NCI-H187 (cell line): ENCODE data around the gene SH3GLB2.
"Not testable (repeated sequence)": the region's sequence is repeated elsewhere in the genome, so short reads cannot be mapped to it uniquely, and the experiment has no call there.

ENCODE experiments used
- DNase-seq, 2 experiments: peaks; one replicate each; lab custom pipeline; 2025; lab: John Stamatoyannopoulos, UW

The SH3GLB2 gene

DNA sequence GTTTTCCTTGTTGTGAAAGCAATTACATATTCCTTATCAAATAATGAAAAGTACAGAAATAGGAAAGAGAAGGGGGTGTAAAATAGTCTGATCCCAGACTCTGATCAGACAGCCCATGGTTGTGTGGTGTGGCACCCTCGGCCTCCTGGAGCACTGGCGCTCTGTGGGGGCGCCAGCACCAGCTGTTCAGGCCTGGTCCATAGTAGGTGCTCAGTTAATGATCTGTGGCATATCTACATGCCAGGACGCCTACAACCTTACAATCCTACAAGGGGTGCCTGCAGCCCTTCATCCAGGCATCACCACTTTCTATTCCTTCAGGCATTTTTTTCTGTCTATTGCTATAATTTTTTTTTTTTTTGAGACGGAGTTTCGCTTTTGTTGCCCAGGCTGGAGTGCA is 24.9 kb upstream of the SH3GLB2 start:
- no peak for DNase-seq

DNA sequence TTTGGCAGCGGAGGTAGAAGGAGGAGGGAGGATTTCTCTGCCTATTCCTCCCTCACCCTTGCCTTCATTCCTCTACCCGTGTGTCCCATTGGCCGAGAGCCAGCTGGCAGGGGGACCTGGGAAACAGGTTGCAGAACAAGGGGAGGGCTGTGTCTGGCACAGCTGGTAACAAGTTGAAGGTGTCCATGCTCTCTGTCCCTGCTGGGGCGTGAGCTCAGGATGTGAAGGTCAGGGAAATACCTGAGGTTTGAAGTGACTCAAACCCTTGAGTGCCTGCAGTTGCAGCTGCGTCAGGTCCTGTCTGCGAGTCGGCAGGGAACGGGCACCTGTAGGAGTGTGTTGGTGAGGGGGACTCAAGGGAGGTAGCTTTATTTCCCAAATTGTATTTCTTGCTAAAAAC is 24.5 kb upstream of the SH3GLB2 start:
- no peak for DNase-seq

DNA sequence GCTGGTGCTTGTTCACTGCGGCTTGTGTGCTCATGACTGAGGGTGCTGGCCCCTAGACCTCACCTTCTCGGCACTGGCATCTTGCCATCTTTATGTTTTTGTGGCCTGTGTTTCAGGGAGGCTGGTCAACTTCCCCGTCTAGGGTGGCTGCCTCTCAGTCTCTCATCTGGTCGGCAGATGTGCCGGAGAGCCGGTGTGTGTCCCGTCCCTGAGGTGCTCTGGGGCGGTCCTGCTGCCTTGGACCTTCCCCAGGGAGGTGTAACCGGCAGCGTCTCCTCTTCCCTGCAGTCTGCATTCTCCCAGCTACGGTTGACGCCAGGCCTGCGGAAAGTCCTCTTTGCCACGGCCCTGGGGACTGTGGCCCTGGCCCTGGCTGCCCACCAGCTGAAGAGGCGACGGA is 13.9 kb upstream of the SH3GLB2 start:
- DNase-seq = no peak

- no peak for DNase-seq
Measured at GRCh38 chr9:129040113-129040643, 12.0 kb upstream of the SH3GLB2 start.

- DNase-seq = no peak
Measured at GRCh38 chr9:129038109-129038852, 10.2 kb upstream of the SH3GLB2 start.

DNA sequence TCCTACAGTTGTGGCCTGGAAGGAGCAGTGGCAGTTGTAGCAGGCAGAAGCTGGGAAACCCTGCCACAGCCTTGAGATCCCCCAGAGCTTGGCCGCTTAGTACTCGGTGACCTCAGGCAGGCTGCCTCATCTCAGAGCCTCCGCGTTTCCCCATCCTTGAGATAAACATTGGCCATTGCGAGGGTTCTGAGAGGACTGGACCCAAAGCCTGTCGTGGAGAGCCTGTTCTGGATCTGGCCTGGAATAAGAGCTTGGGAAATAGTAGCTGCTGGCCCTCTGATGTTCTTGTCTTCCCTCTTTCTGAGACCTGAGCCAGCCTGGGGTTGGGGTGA is 9.6 kb upstream of the SH3GLB2 start:
- no peak for DNase-seq

DNA sequence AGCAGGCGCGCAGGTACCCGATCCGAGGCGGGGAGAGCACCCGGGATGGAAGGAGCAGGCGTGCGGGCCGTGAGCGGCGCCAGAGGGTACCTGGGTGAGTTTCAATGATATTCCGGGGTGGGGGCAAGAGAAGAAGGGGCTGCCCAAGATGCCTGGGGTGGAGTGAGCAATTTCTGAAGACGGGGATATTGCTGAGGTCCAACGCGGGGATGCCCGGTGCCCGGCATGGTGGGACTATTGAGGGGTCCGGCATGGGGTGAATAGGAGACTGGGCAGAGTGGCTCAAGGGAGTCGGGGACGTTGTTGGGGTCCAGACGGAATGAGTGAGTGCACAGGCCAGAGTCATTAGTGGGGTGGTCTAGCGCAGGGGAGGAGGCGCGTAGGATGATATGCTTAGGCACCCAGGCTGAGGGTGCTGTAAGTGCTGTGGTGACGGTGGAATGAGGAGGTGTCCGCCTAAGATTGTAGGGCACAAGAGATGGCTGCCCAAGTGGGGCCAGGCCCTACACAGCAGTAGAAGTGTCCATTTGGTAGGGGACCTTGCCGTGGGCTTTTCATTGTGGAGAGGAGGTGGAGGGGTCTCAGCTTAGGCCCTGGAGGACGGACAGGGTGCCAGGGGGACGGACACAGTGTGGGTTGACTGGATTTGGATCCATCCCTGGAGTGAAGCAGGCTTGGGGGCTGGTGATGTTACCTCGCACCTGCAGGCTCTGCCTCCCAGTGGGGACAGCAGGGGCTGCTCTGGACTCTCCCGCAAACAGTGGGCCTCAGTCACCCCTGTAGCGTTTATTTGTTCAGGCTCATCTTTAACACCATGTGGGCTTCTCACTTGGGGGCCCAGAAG is 9.0 kb upstream of the SH3GLB2 start:
- no peak for DNase-seq

GRCh38 chr9:129036241-129036922 is 8.3 kb upstream of the SH3GLB2 start, which contains the start of gene MIGA2:
MIGA2 (plus strand) TSS chr9:129036626; CDS start chr9:129040595, 3,969 bp downstream.
- DNase-seq = peak; percentile 80 to 93

- DNase-seq = not testable (repeated sequence)
Measured at GRCh38 chr9:129035838-129036237, 7.7 kb upstream of the SH3GLB2 start.

GRCh38 chr9:129033216-129033615 is 5.1 kb upstream of the SH3GLB2 start:
- DNase-seq = no peak

- no peak for DNase-seq
Measured at GRCh38 chr9:129032541-129033159, 4.5 kb upstream of the SH3GLB2 start.

DNA sequence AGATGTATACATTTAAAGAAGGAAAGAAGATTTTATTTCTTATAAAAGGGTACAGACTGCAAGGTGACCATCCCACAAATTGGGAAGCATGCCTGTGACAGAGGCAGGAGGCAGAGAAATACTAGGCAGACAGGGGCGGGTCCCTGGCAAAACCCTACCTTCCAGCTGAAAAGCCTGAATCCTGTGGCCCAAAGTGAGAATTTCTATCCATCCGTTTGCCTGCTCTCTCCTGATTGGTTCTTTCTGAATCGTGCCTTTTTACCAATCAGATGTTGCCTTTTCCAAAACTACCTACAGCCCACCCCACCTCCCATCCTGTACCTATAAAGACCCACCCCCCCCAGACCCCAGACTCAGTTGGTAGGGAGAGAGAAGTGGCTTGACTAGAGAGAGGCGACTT is 3.4 kb upstream of the SH3GLB2 start:
- DNase-seq = no peak

- no peak for DNase-seq
Measured at GRCh38 chr9:129030191-129030590, 2.1 kb upstream of the SH3GLB2 start.

DNA sequence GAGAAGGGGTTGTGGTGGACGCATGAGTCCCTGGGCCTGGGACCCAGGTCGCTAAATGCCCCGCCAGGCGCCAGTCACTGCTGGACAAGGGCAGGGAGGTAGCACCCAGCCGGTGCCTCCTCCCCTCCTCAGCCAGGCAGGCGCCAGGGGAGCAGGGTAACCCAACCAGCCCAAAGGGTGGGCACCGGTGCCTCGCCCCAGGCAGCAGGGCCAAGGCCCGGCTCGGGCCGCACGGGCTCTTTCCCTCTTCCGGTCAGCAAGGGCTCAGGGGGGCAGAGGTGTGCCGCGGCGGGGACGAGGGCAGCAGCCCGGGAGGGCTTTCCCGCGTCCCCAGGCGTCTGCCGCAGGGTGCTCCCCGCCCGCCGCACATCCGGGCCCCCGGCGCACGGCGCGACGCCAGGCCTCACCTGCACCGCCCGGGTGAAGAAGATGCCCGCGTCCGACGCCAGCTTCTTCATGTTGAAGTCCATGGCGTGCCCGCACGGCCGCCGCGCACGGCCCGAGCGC is 393 bp downstream of the SH3GLB2 start:
- no peak for DNase-seq

DNA sequence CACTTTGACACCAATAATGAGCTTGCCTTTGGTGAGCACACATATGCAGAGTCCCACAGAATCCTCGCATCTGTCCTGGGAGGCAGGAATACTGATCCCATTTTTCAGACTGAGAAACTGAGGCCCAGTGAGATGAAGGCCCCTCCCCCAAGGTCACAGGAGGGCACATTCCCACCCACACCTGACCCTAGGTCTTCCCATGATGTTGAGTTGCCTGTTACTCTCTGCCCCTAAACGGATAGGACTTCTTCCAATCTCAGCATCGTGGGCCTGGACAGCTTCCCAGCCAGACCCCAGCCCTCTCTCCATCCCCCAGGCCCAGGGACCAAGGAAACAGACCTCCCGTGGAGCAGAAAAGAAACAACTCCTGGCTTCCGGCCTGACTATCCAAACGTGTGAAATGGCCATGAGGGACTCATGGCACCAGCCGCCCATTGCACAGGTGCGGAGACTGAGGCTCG is 877 bp downstream of the SH3GLB2 start:
- no peak for DNase-seq

DNA sequence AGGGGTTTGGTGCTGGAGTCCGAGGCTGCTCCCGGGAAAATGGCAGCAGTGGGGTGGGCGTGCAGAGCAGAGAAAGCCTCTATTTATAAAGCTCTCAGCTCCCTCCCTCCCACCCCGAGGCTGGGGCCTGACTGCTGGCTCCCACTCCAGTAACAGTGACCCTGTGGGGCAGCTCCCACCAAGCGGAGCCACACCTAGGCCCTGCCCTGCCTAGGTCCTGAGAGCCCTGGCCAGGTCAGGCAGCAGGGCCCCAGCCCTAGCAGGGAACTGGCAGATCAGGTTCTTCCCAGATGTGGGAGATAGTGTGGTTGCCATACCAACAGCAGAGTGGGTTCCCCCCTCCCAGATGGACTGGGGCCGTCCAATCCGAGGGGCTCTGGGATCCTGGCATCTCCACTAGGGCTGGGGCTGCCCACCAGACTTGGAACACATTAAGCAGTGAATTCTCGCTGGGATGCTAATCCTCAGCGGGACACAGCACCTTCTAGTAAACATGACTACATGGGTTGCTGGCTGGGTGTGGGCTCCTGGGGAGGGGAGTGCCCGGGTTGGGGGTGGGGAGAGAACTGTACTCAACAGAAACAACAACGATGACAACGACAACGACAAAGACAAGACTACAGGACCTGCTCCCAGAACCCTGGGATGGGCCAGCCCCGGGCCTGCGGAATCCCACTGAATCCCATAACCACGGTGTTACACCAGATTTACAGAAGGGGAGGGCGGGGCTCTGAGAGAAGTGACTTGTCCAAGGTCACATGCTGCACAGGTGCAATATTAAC is 1.5 kb downstream of the SH3GLB2 start:
- no peak for DNase-seq

GRCh38 chr9:129023908-129024233 is 4.3 kb downstream of the SH3GLB2 start:
- no peak for DNase-seq

- no peak for DNase-seq
Measured at GRCh38 chr9:129023036-129023907, 4.9 kb downstream of the SH3GLB2 start.

GRCh38 chr9:129022037-129022436 is 6.1 kb downstream of the SH3GLB2 start:
- DNase-seq = no peak

DNA sequence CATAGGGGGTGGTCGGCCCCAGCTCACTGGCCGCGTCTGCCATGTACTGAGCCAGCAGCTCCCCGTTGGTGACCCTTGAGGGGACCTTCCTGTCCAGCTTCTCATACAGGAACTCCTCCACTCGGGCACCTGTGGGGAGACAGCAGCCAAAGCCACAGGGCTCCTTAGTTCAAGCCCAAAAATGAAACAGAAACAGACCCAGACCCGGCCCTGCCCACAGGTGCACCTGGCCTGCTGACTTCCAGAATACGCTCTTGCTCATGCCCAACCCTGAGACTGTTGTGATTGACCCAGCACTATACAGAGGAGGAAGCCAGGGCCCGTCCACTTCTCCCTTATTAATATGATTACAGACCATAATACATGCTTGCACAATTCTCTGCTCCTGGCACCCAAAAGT is 7.0 kb downstream of the SH3GLB2 start:
- no peak for DNase-seq
